ENCODE data around the gene ANKRD22. TPM values are rescaled to one million over a fixed set of nuclear protein-coding genes. Genes with fewer than 3 reads are reported as not detected.

The ANKRD22 gene
- total RNA-seq, 4 donors from 2014 or later = 3.0 to 12.2 (median 6.1) TPM; not detected in 1

DNA sequence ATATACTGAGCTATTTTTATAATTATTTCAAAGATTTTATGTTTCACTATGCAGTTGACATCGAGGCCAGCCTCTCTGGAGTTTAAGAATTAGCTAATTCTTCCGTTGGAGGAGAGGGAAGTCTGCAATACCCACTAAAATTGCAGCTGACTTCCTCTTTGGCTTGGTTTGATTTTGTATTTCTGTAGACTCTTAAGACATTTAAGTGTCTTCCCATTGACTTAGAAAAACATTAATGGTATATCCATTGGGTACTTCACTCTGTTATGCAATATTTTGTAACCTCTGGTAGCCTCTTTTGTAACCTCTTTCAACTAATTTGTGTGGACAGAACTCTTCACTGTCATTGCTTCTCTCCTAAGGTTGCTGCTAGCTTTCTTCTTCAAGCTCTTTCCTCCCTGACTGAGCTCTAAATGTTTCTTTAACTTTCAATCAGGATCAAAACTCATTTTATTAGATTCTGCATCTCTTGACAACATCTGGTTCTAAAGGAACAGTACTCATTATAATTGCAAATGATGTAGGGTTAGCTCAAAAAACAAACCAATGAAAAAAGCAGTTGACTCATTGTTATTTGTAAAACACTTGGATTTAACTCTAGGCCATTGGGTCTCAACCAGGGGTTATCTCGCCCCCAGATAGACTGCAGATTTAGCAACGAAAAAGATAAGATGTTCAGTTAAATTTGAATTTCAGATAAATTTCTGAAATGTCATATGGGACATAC, 1.7 kb upstream of the ANKRD22 start:
- 46 to 56% methylated on average over 4 of the region's 4 CpGs for WGBS, 2 donors (ENCODE audit: low coverage in 1 of 2)
- intact Hi-C loops (cut with DNase I; ENCODE audit: low total_unique reads) = no loop called here
- no peak for DNase-seq
- in situ Hi-C loops (cut with MboI; ENCODE audit: low pct_ligation_motif_present in 1 of 4, low pct_unique_long_range_greater_than_20kb in 1 of 4, low sequenced_read_pairs in 3 of 4) = no loop called here
- TF ChIP-seq POLR2AphosphoS5 (IDR thresholded peaks at IDR 0.05) (no peak), POLR2A (IDR thresholded peaks at IDR 0.05) (no peak), EP300 (IDR thresholded peaks at IDR 0.05; ENCODE audit: low read depth) (no peak)
- TF ChIP-seq, protein P1, sequence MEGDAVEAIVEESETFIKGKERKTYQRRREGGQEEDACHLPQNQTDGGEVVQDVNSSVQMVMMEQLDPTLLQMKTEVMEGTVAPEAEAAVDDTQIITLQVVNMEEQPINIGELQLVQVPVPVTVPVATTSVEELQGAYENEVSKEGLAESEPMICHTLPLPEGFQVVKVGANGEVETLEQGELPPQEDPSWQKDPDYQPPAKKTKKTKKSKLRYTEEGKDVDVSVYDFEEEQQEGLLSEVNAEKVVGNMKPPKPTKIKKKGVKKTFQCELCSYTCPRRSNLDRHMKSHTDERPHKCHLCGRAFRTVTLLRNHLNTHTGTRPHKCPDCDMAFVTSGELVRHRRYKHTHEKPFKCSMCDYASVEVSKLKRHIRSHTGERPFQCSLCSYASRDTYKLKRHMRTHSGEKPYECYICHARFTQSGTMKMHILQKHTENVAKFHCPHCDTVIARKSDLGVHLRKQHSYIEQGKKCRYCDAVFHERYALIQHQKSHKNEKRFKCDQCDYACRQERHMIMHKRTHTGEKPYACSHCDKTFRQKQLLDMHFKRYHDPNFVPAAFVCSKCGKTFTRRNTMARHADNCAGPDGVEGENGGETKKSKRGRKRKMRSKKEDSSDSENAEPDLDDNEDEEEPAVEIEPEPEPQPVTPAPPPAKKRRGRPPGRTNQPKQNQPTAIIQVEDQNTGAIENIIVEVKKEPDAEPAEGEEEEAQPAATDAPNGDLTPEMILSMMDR (IDR thresholded peaks at IDR 0.05) = no peak
- H3K27ac ChIP-seq = peak overlapping the region in 3 of 4 donors; percentile 75 to 83 (median 78)
- H3K27me3 ChIP-seq = no peaks in the 10 kb centered on the region
- H3K9me3 ChIP-seq = no peaks in the 10 kb centered on the region
- no peak overlapping the region for H3K4me3 ChIP-seq
- H3K4me1 ChIP-seq = peaks cover 4 to 56% (median 30%) of the 10 kb centered on the region in 4 donors
- H3K36me3 ChIP-seq = no peaks in the 10 kb centered on the region

DNA sequence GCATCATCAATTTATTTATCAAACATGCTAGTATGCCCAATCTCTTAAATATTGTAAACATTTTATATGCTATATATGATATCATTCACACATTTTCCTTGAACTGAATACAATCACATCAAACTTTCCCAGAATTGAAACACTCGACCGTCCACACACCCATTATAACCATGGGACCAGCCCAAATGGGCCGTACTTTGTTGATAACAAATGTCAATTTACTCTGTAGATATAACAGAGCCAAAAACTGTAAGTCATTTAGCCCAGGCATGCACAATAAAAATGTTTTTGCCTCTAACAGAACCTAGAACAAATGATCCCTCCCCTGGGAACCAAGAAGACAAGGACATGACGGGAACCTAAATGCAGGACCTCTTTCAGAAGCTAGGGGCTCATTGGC, 683 bp upstream of the ANKRD22 start:
- peaks cover 0 to 49% (median 24%) of the 10 kb centered on the region in 4 donors for H3K4me1 ChIP-seq

DNA sequence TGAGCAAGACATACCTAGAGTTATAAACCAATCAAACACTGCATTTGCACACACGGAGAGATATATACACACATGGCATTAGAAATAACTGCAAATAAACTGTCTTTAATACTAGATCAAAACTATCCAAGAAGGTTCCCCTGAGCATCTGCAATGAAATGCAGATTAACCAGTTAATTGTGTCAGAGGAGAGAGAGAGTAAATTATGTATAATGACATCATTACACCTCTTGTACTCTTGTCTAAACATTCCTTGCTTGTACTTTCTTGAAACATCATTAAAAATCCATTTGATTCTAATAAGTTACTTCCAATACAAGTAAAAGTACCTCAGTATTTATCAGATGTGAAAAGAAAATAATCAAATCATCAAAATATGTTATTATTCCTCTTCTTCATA, 932 bp downstream of the ANKRD22 start:
- TF ChIP-seq POLR2A (IDR thresholded peaks at IDR 0.05) = no peak
- TF ChIP-seq, protein P1 (IDR thresholded peaks at IDR 0.05) = no peak
- TF ChIP-seq EP300 (IDR thresholded peaks at IDR 0.05; ENCODE audit: low read depth) = no peak
- no peak for TF ChIP-seq POLR2AphosphoS5 (IDR thresholded peaks at IDR 0.05)
- intact Hi-C loops (cut with DNase I; ENCODE audit: low total_unique reads) (no loop called here), in situ Hi-C loops (cut with MboI; ENCODE audit: low pct_ligation_motif_present in 1 of 4, low pct_unique_long_range_greater_than_20kb in 1 of 4, low sequenced_read_pairs in 3 of 4) (no loop called here)
- Histone ChIP-seq H3K9me3 (no peaks in the 10 kb centered on the region), H3K27me3 (no peaks in the 10 kb centered on the region), H3K27ac (peak overlapping the region; percentile 75 to 83 (median 77)), H3K4me3 (peak overlapping the region in 2 of 4 donors; percentile 8 to 27), H3K36me3 (no peaks in the 10 kb centered on the region), H3K4me1 (peaks cover 0 to 48% (median 24%) of the 10 kb centered on the region in 4 donors)
- WGBS, 2 donors (ENCODE audit: low coverage in 1 of 2) = 38 to 45% methylated on average over 1 of the region's 1 CpG
- no peak for DNase-seq

More for the DNA sequence above, 683 bp upstream of the ANKRD22 start:
- Histone ChIP-seq H3K4me3 (no peak overlapping the region), H3K27me3 (no peaks in the 10 kb centered on the region), H3K36me3 (no peaks in the 10 kb centered on the region), H3K9me3 (no peaks in the 10 kb centered on the region), H3K27ac (peak overlapping the region; percentile 75 to 83 (median 77))
- DNase-seq = no peak
- TF ChIP-seq, protein P1 (IDR thresholded peaks at IDR 0.05) = peak in 2 of 5 experiments; percentile 2 to 29
- TF ChIP-seq EP300 (IDR thresholded peaks at IDR 0.05; ENCODE audit: low read depth) = no peak
- in situ Hi-C loops (cut with MboI; ENCODE audit: low pct_ligation_motif_present in 1 of 4, low pct_unique_long_range_greater_than_20kb in 1 of 4, low sequenced_read_pairs in 3 of 4) (no loop called here), intact Hi-C loops (cut with DNase I; ENCODE audit: low total_unique reads) (no loop called here)
- WGBS, 2 donors (ENCODE audit: low coverage in 1 of 2) = 43 to 51% methylated on average over 4 of the region's 4 CpGs

DNA sequence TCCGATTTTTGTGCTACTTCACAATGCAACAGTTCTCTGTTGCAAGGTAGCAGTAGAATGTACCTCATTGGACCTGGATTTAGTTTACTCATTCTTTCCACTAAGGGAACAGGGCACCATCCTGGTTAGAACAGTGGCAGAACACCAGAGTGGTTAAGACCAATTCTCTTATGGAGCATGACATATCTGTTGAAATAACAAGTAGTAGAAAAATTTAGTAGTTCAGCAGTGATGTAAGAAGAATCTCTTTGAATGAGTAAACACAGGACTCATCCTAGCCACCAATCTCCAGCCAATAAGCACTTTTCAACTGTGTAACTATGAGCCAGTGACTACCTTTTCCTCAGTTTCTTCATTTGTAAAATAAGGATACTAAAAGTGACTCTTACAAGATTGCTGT, 2.4 kb downstream of the ANKRD22 start:
- H3K4me3 ChIP-seq = no peak overlapping the region
- no peaks in the 10 kb centered on the region for H3K27me3 ChIP-seq
- H3K4me1 ChIP-seq = peaks cover 0 to 34% (median 21%) of the 10 kb centered on the region in 4 donors
- DNase-seq = no peak
- peak overlapping the region in 3 of 4 donors; percentile 33 to 78 (median 75) for H3K27ac ChIP-seq
- in situ Hi-C loops (cut with MboI; ENCODE audit: low pct_ligation_motif_present in 1 of 4, low pct_unique_long_range_greater_than_20kb in 1 of 4, low sequenced_read_pairs in 3 of 4) (loop anchor here in 2 of 4 donors (25.0 kb wide), 1 partner anchor 363 kb away; the partner anchor contains the start of gene CH25H (in 2 of the 2)), intact Hi-C loops (cut with DNase I; ENCODE audit: low total_unique reads) (no loop called here)
- 38 to 64% methylated on average over 1 of the region's 1 CpG for WGBS, 2 donors (ENCODE audit: low coverage in 1 of 2)
- TF ChIP-seq, protein P1 (IDR thresholded peaks at IDR 0.05) = no peak
- TF ChIP-seq POLR2AphosphoS5 (IDR thresholded peaks at IDR 0.05) = no peak
- no peak for TF ChIP-seq EP300 (IDR thresholded peaks at IDR 0.05; ENCODE audit: low read depth)
- no peak for TF ChIP-seq POLR2A (IDR thresholded peaks at IDR 0.05)
- H3K36me3 ChIP-seq = no peaks in the 10 kb centered on the region
- no peaks in the 10 kb centered on the region for H3K9me3 ChIP-seq

Measured in transverse colon (tissue), 4 donors.